PC-3 (cell line): ENCODE measurements around the gene ALAD. TPM values are rescaled to one million over a fixed set of nuclear protein-coding genes. Genes with fewer than 3 reads are reported as not detected.
"Not testable (repeated sequence)": the region's sequence is repeated elsewhere in the genome, so short reads cannot be mapped to it uniquely, and the experiment has no call there.

Experiments used
- ATAC-seq: fragments of 200-7000 bp; cut with Tn5 transposase; 2 replicates; pipeline ENCODE4 v1.9.1; 2020; ENCODE audit warnings: mild to moderate bottlenecking, moderate library complexity
- BruUV-seq: library from RNA; stranded (reverse); fragments of 400-500 nt; replicated peaks from 2 replicates; lab custom pipeline; 2021; lab: Mats Ljungman, UMichigan
- CTCF ChIA-PET: fragments of 300-600 bp; sonication (Branson Sonifier 250); formaldehyde crosslinking; loops from one replicate; lab custom pipeline; 2022; ENCODE audit warnings: antibody characterized with exemption; lab: Charles Lee
- POLR2A ChIA-PET: fragments of 300-600 bp; sonication (Branson Sonifier 250); formaldehyde crosslinking; loops from one replicate; lab custom pipeline; 2022; ENCODE audit warnings: antibody characterized with exemption; ENCODE audit not compliant: unreplicated experiment; lab: Charles Lee
- DNase-seq: peaks from one replicate; pipeline ENCODE4 v3.0.0-alpha.2; 2015
- H2AFZ ChIP-seq: fragments of 300-600 bp; sonication (generic); 2 replicates; pipeline ENCODE4 v1.6.0; 2016; ENCODE audit warnings: antibody characterized with exemption, low read length
- H3F3A ChIP-seq: fragments of 300-600 bp; sonication (generic); one replicate; pipeline ENCODE4 v1.6.0; 2017; ENCODE audit warnings: antibody characterized with exemption, low read length, control low read depth, mild to moderate bottlenecking; ENCODE audit not compliant: unreplicated experiment
- H3K27ac ChIP-seq: fragments of 300-600 bp; sonication (generic); 2 replicates; pipeline ENCODE4 v1.5.1; 2016; ENCODE audit warnings: mild to moderate bottlenecking, low read length
- H3K27me3 ChIP-seq: fragments of 300-600 bp; sonication (generic); 2 replicates; pipeline ENCODE4 v1.6.1; 2016; ENCODE audit warnings: low read length, mixed read lengths
- H3K36me3 ChIP-seq: fragments of 300-600 bp; sonication (generic); 2 replicates; pipeline ENCODE4 v1.6.1; 2016; ENCODE audit warnings: low read depth, mixed run types, low read length, mixed read lengths
- H3K4me1 ChIP-seq: fragments of 300-600 bp; sonication (generic); 2 replicates; pipeline ENCODE4 v1.5.1; 2016; ENCODE audit warnings: low read length; ENCODE audit not compliant: insufficient read depth
- H3K4me2 ChIP-seq: fragments of 300-600 bp; sonication (generic); 2 replicates; pipeline ENCODE4 v1.6.0; 2016; ENCODE audit warnings: low read length
- H3K4me3 ChIP-seq: fragments of 300-600 bp; sonication (generic); 2 replicates; pipeline ENCODE4 v1.5.1; 2016; ENCODE audit warnings: mild to moderate bottlenecking, low read length, mixed read lengths
- H3K79me2 ChIP-seq: fragments of 300-600 bp; sonication (generic); 2 replicates; pipeline ENCODE4 v1.6.1; 2017; ENCODE audit warnings: low read length, mixed read lengths
- H3K9ac ChIP-seq: fragments of 300-600 bp; sonication (generic); 2 replicates; pipeline ENCODE4 v1.6.0; 2016; ENCODE audit warnings: mild to moderate bottlenecking, low read length
- H3K9me2 ChIP-seq: fragments of 300-600 bp; sonication (generic); replicated peaks from 2 replicates; pipeline ENCODE4 v1.6.1; 2016; ENCODE audit warnings: mixed run types, low read length, mixed read lengths
- H3K9me3 ChIP-seq: fragments of 300-600 bp; sonication (generic); 2 replicates; pipeline ENCODE4 v1.6.1; 2016; ENCODE audit warnings: low read length, mixed read lengths
- H4K20me1 ChIP-seq: fragments of 300-600 bp; sonication (generic); 2 replicates; pipeline ENCODE4 v1.6.1; 2016; ENCODE audit warnings: low read length, mixed read lengths
- EZH2 ChIP-seq: fragments of 300-600 bp; sonication (generic); IDR thresholded peaks from one replicate; pipeline ENCODE4 v1.6.1; 2017; ENCODE audit warnings: antibody characterized with exemption, mild to moderate bottlenecking, low read length; ENCODE audit not compliant: unreplicated experiment
- EZH2phosphoT487 ChIP-seq: fragments of 300-600 bp; sonication (generic); IDR thresholded peaks from 2 replicates; pipeline ENCODE4 v1.6.1; 2018; ENCODE audit warnings: mild to moderate bottlenecking, antibody characterized with exemption, low read length, borderline replicate concordance
- intact Hi-C: fragments of 100-400 bp; cut with micrococcal nuclease; formaldehyde crosslinking; loops from 2 replicates; pipeline ENCODE4 v1.9.0; 2023
- total RNA-seq: library from RNA; depleted of rRNA; stranded (reverse); fragments of >200 nt; gene quantifications from 2 replicates; pipeline ENCODE4 v1.2.3, GENCODE V29; 2014
- TF ChIP-seq, protein P1 (sequence below): fragments of 300-600 bp; sonication (generic); conservative IDR thresholded peaks from 2 replicates; pipeline ENCODE4 v1.5.1; 2017; ENCODE audit warnings: antibody characterized with exemption, low read depth, mild to moderate bottlenecking, low read length

ALAD gene
- total RNA-seq, 1 experiment from 2014 or later, result 7.9 TPM

DNA sequence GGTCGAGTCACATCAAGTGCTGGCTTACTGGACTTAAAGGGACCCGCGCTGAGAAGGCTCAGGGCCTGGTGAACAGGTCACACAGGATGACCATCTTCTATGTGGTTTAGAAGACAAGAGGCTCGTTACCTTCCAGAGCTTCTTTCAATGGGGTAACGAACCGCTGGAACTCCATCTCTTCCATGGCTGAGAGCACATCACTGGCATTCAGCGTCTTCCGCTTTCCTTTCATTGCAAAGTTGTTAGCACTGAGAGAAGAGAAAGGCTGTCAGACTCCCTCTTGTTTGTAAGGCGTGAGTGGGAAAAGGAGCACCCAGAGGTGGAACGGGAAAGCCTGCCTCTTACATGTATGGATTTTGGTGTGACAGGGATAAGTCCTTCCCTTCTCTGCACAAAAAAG is 8.4 kb upstream of the ALAD start:
- ChIA-PET POLR2A (no interaction called here), CTCF (interaction anchor here (0.9 kb wide), 1 partner anchor 248 kb away, joined by 3 read pairs; no protein-coding TSS in a partner anchor)
- Histone ChIP-seq H2AFZ (peak overlapping the region; percentile 94; the same call in 1 of the 2 replicates), H4K20me1 (no peaks in the 10 kb centered on the region), H3K9ac (peak overlapping the region; percentile 100), H3K79me2 (peaks cover 31% of the 10 kb centered on the region), H3K27ac (peak overlapping the region; percentile 96), H3K4me2 (peak overlapping the region; percentile 97), H3K4me3 (peak overlapping the region; percentile 99), H3K9me3 (no peaks in the 10 kb centered on the region), H3K27me3 (no peaks in the 10 kb centered on the region), H3K9me2 (no peaks in the 10 kb centered on the region), H3K36me3 (peaks cover 14% of the 10 kb centered on the region), H3K4me1 (peaks cover 17% of the 10 kb centered on the region), H3F3A (no peaks in the 10 kb centered on the region)
- BruUV-seq, result no TSS peak
- DNase-seq (no peak), ATAC-seq (no peak)
- intact Hi-C loops, result no loop called here
- TF ChIP-seq EZH2, result no peak
- TF ChIP-seq, protein P1, sequence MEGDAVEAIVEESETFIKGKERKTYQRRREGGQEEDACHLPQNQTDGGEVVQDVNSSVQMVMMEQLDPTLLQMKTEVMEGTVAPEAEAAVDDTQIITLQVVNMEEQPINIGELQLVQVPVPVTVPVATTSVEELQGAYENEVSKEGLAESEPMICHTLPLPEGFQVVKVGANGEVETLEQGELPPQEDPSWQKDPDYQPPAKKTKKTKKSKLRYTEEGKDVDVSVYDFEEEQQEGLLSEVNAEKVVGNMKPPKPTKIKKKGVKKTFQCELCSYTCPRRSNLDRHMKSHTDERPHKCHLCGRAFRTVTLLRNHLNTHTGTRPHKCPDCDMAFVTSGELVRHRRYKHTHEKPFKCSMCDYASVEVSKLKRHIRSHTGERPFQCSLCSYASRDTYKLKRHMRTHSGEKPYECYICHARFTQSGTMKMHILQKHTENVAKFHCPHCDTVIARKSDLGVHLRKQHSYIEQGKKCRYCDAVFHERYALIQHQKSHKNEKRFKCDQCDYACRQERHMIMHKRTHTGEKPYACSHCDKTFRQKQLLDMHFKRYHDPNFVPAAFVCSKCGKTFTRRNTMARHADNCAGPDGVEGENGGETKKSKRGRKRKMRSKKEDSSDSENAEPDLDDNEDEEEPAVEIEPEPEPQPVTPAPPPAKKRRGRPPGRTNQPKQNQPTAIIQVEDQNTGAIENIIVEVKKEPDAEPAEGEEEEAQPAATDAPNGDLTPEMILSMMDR, result no peak
- no peak for TF ChIP-seq EZH2phosphoT487

DNA sequence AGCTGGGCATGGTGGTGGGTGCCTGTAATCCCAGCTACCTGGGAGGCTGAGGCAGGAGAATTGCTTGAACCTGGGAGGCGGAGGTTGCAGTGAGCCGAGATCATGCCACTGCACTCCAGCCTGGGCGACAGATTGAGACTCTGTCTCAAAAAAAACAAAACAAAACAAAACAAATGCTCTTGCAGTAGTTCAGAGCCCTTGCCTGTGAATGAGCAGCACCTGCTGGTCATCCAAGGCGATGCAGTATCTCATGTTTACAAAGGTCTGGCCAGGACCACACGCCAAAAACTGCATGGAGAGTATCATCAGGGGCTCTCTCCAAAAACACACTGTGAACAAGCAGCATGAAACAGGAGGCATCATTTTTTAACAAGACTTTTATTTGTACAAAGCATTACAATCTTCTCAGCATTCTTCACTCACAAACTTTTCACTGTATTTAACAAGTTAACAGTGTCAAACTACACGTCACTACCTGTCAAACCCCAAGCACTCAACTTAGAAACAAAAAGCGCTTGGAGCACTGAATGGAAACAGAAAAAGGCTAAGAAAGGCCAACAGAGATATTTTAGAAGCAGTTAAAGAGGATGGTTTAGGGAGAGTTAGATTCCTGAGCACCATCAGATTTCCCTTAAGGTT is 5.9 kb upstream of the ALAD start:
- H3K79me2 ChIP-seq, result peaks cover 31% of the 10 kb centered on the region

DNA sequence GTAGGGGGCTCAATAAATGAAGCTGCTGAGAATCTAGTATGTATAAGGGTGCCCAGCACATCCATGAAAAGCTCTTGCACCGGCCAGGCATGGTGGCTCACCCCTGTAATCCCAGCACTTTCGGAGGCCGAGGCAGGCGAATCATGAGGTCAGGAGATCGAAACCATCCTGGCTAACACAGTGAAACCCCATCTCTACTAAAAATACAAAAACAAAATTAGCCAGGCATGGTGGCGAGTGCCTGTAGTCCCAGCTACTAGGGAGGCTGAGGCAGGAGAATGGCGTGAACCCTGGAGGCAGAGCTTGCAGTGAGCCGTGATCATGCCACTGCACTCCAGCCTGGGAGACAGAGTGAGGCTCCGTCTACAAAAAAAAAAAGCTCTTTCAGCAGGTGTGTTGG is 5.3 kb upstream of the ALAD start:
- H3K4me1 ChIP-seq, result peaks cover 21% of the 10 kb centered on the region
- DNase-seq, ATAC-seq, H3K9ac ChIP-seq, CTCF ChIA-PET, H2AFZ ChIP-seq, H4K20me1 ChIP-seq, H3F3A ChIP-seq, H3K27ac ChIP-seq, BruUV-seq, POLR2A ChIA-PET, H3K9me2 ChIP-seq, H3K27me3 ChIP-seq, H3K4me3 ChIP-seq, intact Hi-C loops, H3K4me2 ChIP-seq, H3K9me3 ChIP-seq: not testable (repeated sequence)
- H3K36me3 ChIP-seq, result peaks cover 14% of the 10 kb centered on the region
- peaks cover 31% of the 10 kb centered on the region for H3K79me2 ChIP-seq

More for the DNA sequence above, 5.9 kb upstream of the ALAD start:
- DNase-seq (peak; percentile 65), ATAC-seq (peak; percentile 31)
- H3K9me2 ChIP-seq, POLR2A ChIA-PET, H3K4me3 ChIP-seq, H3K27ac ChIP-seq, H4K20me1 ChIP-seq, H2AFZ ChIP-seq, H3F3A ChIP-seq, H3K9me3 ChIP-seq, CTCF ChIA-PET, H3K9ac ChIP-seq, BruUV-seq, H3K27me3 ChIP-seq: not testable (repeated sequence)
- intact Hi-C loops, result loop anchor here (1.0 kb wide), 1 partner anchor 98 kb away; no protein-coding TSS in a partner anchor
- peak overlapping the region; percentile 97; the same call in 1 of the 2 replicates for H3K4me2 ChIP-seq
- TF ChIP-seq, protein P1, result peak; percentile 60
- peaks cover 14% of the 10 kb centered on the region for H3K36me3 ChIP-seq
- peaks cover 17% of the 10 kb centered on the region for H3K4me1 ChIP-seq
